NCI-H2029 (cell line): ENCODE results near the gene TNFAIP1.
A peak's percentile ranks its signal among the peaks of the same experiment; 100 is the strongest.
"Not testable (repeated sequence)": the region's sequence is repeated elsewhere in the genome, so short reads cannot be mapped to it uniquely, and the experiment has no call there.

ENCODE experiments used
- DNase-seq: peaks from one replicate; lab custom pipeline; 2025; lab: John Stamatoyannopoulos, UW

TNFAIP1 gene

GRCh38 chr17:28324781-28325180 lies 10.8 kb upstream of the TNFAIP1 start:
- DNase-seq: no peak

GRCh38 chr17:28325211-28325610 lies 10.3 kb upstream of the TNFAIP1 start:
- DNase-seq: no peak

GRCh38 chr17:28326114-28326513 lies 9.4 kb upstream of the TNFAIP1 start:
- no peak for DNase-seq

GRCh38 chr17:28327031-28327607 lies 8.4 kb upstream of the TNFAIP1 start:
- DNase-seq: no peak

DNA sequence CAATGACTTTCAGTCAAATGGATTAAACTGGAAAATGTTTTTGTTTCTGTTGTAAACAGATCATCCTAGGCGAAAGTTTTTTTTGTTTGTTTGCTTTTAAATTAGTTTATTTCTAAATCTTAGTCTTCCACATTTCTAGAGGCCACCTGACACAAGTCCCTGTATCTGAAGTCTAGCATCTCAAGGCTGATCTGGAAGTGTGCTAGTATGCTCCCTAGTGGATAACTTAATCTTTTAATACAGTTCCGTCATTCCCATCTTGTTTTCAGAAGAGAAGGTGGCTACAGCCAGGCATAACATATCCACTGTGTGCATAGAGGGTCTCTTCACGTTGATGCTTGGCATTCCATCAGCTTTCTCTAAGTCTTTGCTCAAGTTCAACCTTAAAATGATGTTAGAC lies 7.9 kb upstream of the TNFAIP1 start:
- DNase-seq: no peak

DNA sequence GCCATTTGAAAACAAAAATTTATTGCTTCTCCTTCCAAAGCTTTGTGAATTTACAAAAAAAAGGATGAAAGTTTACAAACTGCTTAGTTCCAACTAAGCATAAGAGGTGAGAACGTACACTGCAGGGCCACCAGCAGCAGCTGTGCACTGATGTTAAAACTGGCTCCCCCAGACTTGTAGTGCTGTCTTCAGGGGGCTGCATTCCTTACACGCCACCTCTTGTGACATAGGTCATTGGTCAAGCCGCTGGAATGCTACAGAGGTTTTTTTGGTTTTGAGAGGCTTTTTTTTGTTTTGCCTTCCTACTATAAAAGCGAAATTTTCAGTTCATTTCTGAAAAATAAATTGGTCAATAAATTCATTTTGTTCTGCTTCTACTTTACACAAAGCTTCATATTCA lies 7.2 kb upstream of the TNFAIP1 start:
- no peak for DNase-seq

DNA sequence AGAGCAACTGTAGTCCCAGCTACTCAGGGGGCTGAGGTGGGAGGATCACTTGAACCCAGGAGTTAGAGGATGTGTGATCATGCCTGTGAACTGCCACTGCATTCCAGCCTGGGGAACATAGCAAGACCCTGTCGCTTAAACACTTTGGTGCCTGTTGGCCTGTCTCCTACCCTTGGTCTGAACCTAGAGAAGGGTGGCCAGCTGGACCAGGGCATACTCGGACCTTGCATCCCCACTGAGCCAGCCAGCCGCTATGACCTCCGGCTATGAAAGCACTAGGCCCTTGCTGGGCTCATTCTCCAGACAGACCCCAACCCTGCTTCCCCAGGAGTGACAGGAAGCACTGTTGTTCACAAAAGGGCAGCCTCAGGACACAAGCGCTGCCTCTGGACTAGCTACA lies 4.9 kb upstream of the TNFAIP1 start:
- no peak for DNase-seq

GRCh38 chr17:28331891-28332420 lies 3.6 kb upstream of the TNFAIP1 start:
- no peak for DNase-seq

GRCh38 chr17:28333083-28333746 lies 2.3 kb upstream of the TNFAIP1 start:
- no peak for DNase-seq

GRCh38 chr17:28334171-28334570 lies 1.4 kb upstream of the TNFAIP1 start:
- DNase-seq: no peak

- DNase-seq: no peak
These were observed 828 bp upstream of the TNFAIP1 start for GRCh38 chr17:28334666-28335200.

- peak; percentile 46 for DNase-seq
These were observed 654 bp downstream of the TNFAIP1 start for GRCh38 chr17:28335959-28336871.

GRCh38 chr17:28338056-28338768 lies 2.7 kb downstream of the TNFAIP1 start:
- no peak for DNase-seq

GRCh38 chr17:28338769-28339212 lies 3.2 kb downstream of the TNFAIP1 start:
- DNase-seq: not testable (repeated sequence)

DNA sequence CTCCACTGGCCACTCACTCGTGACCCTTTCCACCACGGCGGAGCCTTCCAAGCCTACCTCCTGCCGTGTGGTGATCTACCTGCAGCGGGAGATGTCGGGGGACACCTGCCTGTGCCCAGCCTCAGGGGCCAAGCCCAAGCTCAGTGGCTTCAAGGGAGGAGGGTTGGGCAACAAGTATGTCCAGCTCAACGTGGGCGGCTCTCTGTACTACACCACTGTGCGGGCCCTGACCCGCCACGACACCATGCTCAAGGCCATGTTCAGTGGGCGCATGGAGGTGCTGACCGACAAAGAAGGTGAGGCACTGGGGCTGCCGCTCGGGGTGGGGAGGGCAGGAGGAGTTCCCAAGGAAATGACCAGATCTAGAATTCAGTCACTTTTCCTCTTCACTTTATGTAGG lies 3.9 kb downstream of the TNFAIP1 start:
- no peak for DNase-seq

- no peak for DNase-seq
These were observed 4.8 kb downstream of the TNFAIP1 start for GRCh38 chr17:28340374-28340773.

GRCh38 chr17:28341516-28341915 lies 6.0 kb downstream of the TNFAIP1 start:
- DNase-seq: no peak

DNA sequence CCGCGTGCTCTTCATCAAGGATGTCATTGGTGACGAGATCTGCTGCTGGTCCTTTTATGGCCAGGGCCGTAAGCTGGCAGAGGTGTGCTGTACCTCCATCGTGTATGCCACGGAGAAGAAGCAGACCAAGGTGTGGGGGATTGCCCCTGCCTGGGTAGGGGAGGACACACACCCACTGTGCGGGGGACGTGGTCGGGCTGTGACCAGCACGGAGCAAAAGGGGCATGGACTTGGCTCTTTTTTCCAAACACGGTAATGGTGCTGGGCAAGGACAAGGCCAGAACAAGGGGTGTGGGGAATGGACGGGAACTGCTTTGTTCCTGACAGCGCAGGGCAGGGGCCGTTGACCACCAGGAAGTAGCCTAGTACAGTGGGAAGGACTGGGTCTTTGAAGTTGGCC lies 6.8 kb downstream of the TNFAIP1 start:
- no peak for DNase-seq

- DNase-seq: peak; percentile 68
These were observed 8.0 kb downstream of the TNFAIP1 start for GRCh38 chr17:28343491-28343932.

GRCh38 chr17:28344011-28344410 lies 8.4 kb downstream of the TNFAIP1 start:
- no peak for DNase-seq

- DNase-seq: no peak
These were observed 8.9 kb downstream of the TNFAIP1 start for GRCh38 chr17:28344435-28344901.
